H9 (cell line): ENCODE data around the gene ABR. TPM values are rescaled to one million over a fixed set of nuclear protein-coding genes. Genes with fewer than 3 reads are reported as not detected.

Experiments used
- DNase-seq: peaks from one replicate; pipeline ENCODE4 v3.0.0-alpha.2; 2017
- H2AFZ ChIP-seq: one replicate; pipeline ENCODE4 v1.6.1; 2013; ENCODE audit warnings: mild to moderate bottlenecking, low read length, control low read depth, moderate library complexity
- H2AK5ac ChIP-seq: 2 replicates; pipeline ENCODE4 v1.6.1; 2013; ENCODE audit warnings: low read length, control low read depth, mixed read lengths; ENCODE audit not compliant: insufficient read length
- H2BK120ac ChIP-seq: one replicate; pipeline ENCODE4 v1.6.1; 2013; ENCODE audit warnings: low read depth, mild to moderate bottlenecking, low read length, control low read depth, inconsistent platforms; ENCODE audit not compliant: poor library complexity, severe bottlenecking
- H2BK12ac ChIP-seq: 2 replicates; pipeline ENCODE4 v1.6.1; 2013; ENCODE audit warnings: low read length, control low read depth, mixed read lengths, low read depth; ENCODE audit not compliant: insufficient read length
- H2BK15ac ChIP-seq: 2 replicates; pipeline ENCODE4 v1.6.1; 2013; ENCODE audit warnings: low read depth, low read length, control low read depth
- H2BK20ac ChIP-seq: one replicate; pipeline ENCODE4 v1.6.1; 2013; ENCODE audit warnings: low read depth, mild to moderate bottlenecking, low read length, control low read depth, inconsistent platforms; ENCODE audit not compliant: poor library complexity, severe bottlenecking
- H2BK5ac ChIP-seq: 2 replicates; pipeline ENCODE4 v1.6.1; 2013; ENCODE audit warnings: low read length, control low read depth, mixed read lengths; ENCODE audit not compliant: insufficient read length
- H3K14ac ChIP-seq: 2 replicates; pipeline ENCODE4 v1.6.1; 2013; ENCODE audit warnings: low read length, control low read depth; ENCODE audit not compliant: insufficient read depth
- H3K18ac ChIP-seq: 2 replicates; pipeline ENCODE4 v1.6.1; 2013; ENCODE audit warnings: low read depth, mild to moderate bottlenecking, mixed read lengths, low read length, control low read depth; ENCODE audit not compliant: insufficient read length
- H3K23ac ChIP-seq: 2 replicates; pipeline ENCODE4 v1.6.1; 2013; ENCODE audit warnings: low read length, control low read depth, mixed read lengths, low read depth; ENCODE audit not compliant: insufficient read length
- H3K23me2 ChIP-seq: 2 replicates; pipeline ENCODE4 v1.6.1; 2013; ENCODE audit warnings: low read depth, mild to moderate bottlenecking, mixed read lengths, low read length, control low read depth; ENCODE audit not compliant: insufficient read length, poor library complexity, severe bottlenecking
- H3K27ac ChIP-seq: 2 replicates; pipeline ENCODE4 v1.5.1; 2013; ENCODE audit warnings: low read length, control low read depth, mixed read lengths, low read depth; ENCODE audit not compliant: insufficient read length
- H3K27me3 ChIP-seq: 2 replicates; pipeline ENCODE4 v1.6.1; 2013; ENCODE audit warnings: low read length, control low read depth, inconsistent platforms; ENCODE audit not compliant: insufficient read depth
- H3K4ac ChIP-seq: 2 replicates; pipeline ENCODE4 v1.6.1; 2013; ENCODE audit warnings: low read depth, mild to moderate bottlenecking, control low read depth, inconsistent platforms, low read length, moderate library complexity
- H3K4me1 ChIP-seq: 2 replicates; pipeline ENCODE4 v1.6.1; 2013; ENCODE audit warnings: low read length, control low read depth, inconsistent platforms; ENCODE audit not compliant: insufficient read depth
- H3K4me2 ChIP-seq: 2 replicates; pipeline ENCODE4 v1.6.1; 2013; ENCODE audit warnings: low read length, control low read depth, mixed read lengths; ENCODE audit not compliant: insufficient read length, insufficient read depth
- H3K56ac ChIP-seq: 2 replicates; pipeline ENCODE4 v1.6.1; 2013; ENCODE audit warnings: low read depth, mild to moderate bottlenecking, mixed read lengths, low read length, control low read depth; ENCODE audit not compliant: insufficient read length
- H3K79me1 ChIP-seq: 2 replicates; pipeline ENCODE4 v1.6.1; 2013; ENCODE audit warnings: low read depth, mild to moderate bottlenecking, moderate library complexity, low read length, control low read depth, inconsistent platforms; ENCODE audit not compliant: insufficient read depth, poor library complexity, severe bottlenecking
- H3K79me2 ChIP-seq: 2 replicates; pipeline ENCODE4 v1.6.1; 2013; ENCODE audit warnings: low read length, control low read depth, inconsistent platforms; ENCODE audit not compliant: insufficient read depth
- H3K9ac ChIP-seq: 2 replicates; pipeline ENCODE4 v1.6.1; 2013; ENCODE audit warnings: low read length, control low read depth, mixed read lengths; ENCODE audit not compliant: insufficient read length; ENCODE audit errors: extremely low read depth
- H3K9me3 ChIP-seq: one replicate; pipeline ENCODE4 v1.6.1; 2013; ENCODE audit warnings: low read depth, low read length, inconsistent platforms; ENCODE audit not compliant: control insufficient read depth
- H3T11ph ChIP-seq: one replicate; pipeline ENCODE4 v1.6.1; 2013; ENCODE audit warnings: mild to moderate bottlenecking, low read length, control low read depth, inconsistent platforms
- H4K20me1 ChIP-seq: one replicate; pipeline ENCODE4 v1.6.1; 2013; ENCODE audit not compliant: control insufficient read depth, insufficient read length, insufficient read depth
- H4K5ac ChIP-seq: 2 replicates; pipeline ENCODE4 v1.6.1; 2013; ENCODE audit warnings: low read depth, mild to moderate bottlenecking, mixed read lengths, low read length, control low read depth; ENCODE audit not compliant: insufficient read length
- H4K8ac ChIP-seq: replicated peaks from 2 replicates; pipeline ENCODE4 v1.6.1; 2013; ENCODE audit warnings: low read length, control low read depth, mixed read lengths, low read depth; ENCODE audit not compliant: insufficient read length
- H4K91ac ChIP-seq: 2 replicates; pipeline ENCODE4 v1.6.1; 2013; ENCODE audit warnings: low read depth, mild to moderate bottlenecking, moderate library complexity, mixed read lengths, low read length, control low read depth; ENCODE audit not compliant: insufficient read length
- H3K27ac Mint-ChIP-seq, 3 experiments: 2 replicates in 2 of 3; 3 replicates in 1 of 3; pipeline ENCODE4 v1.8.0; 2020 to 2021; ENCODE audit warnings: mixed read lengths in 3 of 3, mild to moderate bottlenecking in 1 of 3, moderate library complexity in 1 of 3
- H3K27me3 Mint-ChIP-seq: 2 replicates; pipeline ENCODE4 v1.8.0; 2021; ENCODE audit warnings: low read depth, mild to moderate bottlenecking, moderate library complexity, mixed read lengths
- H3K36me3 Mint-ChIP-seq, 3 experiments: 2 replicates in 2 of 3; 3 replicates in 1 of 3; pipeline ENCODE4 v1.8.0; 2020 to 2021; ENCODE audit warnings: low read depth in 3 of 3, mixed read lengths in 3 of 3; ENCODE audit not compliant: insufficient read depth in 1 of 3
- H3K4me1 Mint-ChIP-seq, 2 experiments: 2 replicates each; pipeline ENCODE4 v1.8.0; 2020; ENCODE audit warnings: mixed read lengths in 2 of 2
- H3K4me3 Mint-ChIP-seq, 2 experiments: 2 replicates in 1 of 2; 3 replicates in 1 of 2; pipeline ENCODE4 v1.8.0; 2020 to 2021; ENCODE audit warnings: mild to moderate bottlenecking in 2 of 2, mixed read lengths in 2 of 2, moderate library complexity in 1 of 2
- H3K9me3 Mint-ChIP-seq, 2 experiments: 2 replicates in 1 of 2; 3 replicates in 1 of 2; pipeline ENCODE4 v1.8.0; 2020; ENCODE audit warnings: mild to moderate bottlenecking in 2 of 2, mixed read lengths in 2 of 2, moderate library complexity in 1 of 2
- CTCF ChIP-seq: fragments of 200-600 bp; sonication (generic); conservative IDR thresholded peaks from 3 replicates; pipeline ENCODE4 v1.8.0; 2021; ENCODE audit warnings: antibody characterized with exemption, mild to moderate bottlenecking
- WGBS: extraction: QIAGEN DNeasy Blood & Tissue Kit; methylation state at CpG from one replicate; pipeline ENCODE4 v1.1.7; 2013; ENCODE audit warnings: missing lambda C conversion rate, low lambda C conversion rate, mixed read lengths; ENCODE audit not compliant: insufficient read length; ENCODE audit errors: extremely low coverage; 5-methylcytosine and 5-hydroxymethylcytosine counted together
- total RNA-seq: library from RNA; stranded (reverse); gene quantifications from 2 replicates; pipeline ENCODE4 v1.2.1, GENCODE V29; 2021

The ABR gene
- total RNA-seq, 1 experiment from 2014 or later = 34.7 TPM

- H2BK20ac ChIP-seq = no peak overlapping the region
- no peak for TF ChIP-seq CTCF
- H3K9ac ChIP-seq = no peak overlapping the region
- no peak overlapping the region for H2BK120ac ChIP-seq
- H3K14ac ChIP-seq = no peak overlapping the region
- Mint-ChIP-seq H3K36me3 (no peaks in the 10 kb centered on the region), H3K4me3 (no peak overlapping the region), H3K27ac (no peak overlapping the region), H3K9me3 (no peaks in the 10 kb centered on the region), H3K4me1 (0 out of 4 replicates have a peak, but pooled peaks cover 0 to 3% of the 10 kb centered on the region in 2 experiments), H3K27me3 (peaks cover 10% of the 10 kb centered on the region)
- H3K27ac ChIP-seq = no peak overlapping the region
- no peak overlapping the region for H2AFZ ChIP-seq
- H4K91ac ChIP-seq = no peak overlapping the region
- no peak overlapping the region for H3K23ac ChIP-seq
- no peak overlapping the region for H3T11ph ChIP-seq
- H4K5ac ChIP-seq = no peak overlapping the region
- no peaks in the 10 kb centered on the region for H3K4me1 ChIP-seq
- no peak overlapping the region for H2AK5ac ChIP-seq
- H2BK12ac ChIP-seq = no peak overlapping the region
- WGBS = no CpG with 5 or more reads among the region's 10 CpGs
- no peak for DNase-seq
- no peaks in the 10 kb centered on the region for H3K9me3 ChIP-seq
- H4K20me1 ChIP-seq = no peaks in the 10 kb centered on the region
- no peak overlapping the region for H2BK15ac ChIP-seq
- H3K79me1 ChIP-seq = no peaks in the 10 kb centered on the region
- H4K8ac ChIP-seq = no peak overlapping the region
- no peak overlapping the region for H3K4ac ChIP-seq
- H3K56ac ChIP-seq = no peak overlapping the region
- no peak overlapping the region for H3K4me2 ChIP-seq
- no peaks in the 10 kb centered on the region for H3K79me2 ChIP-seq
- H3K18ac ChIP-seq = no peak overlapping the region
- no peaks in the 10 kb centered on the region for H3K27me3 ChIP-seq
- H2BK5ac ChIP-seq = no peak overlapping the region
- H3K23me2 ChIP-seq = peaks cover 1% of the 10 kb centered on the region
Observed at GRCh38 chr17:1026599-1026975, 153.2 kb downstream of the ABR start.
